IgD-negative memory B cell (primary cell): ENCODE data around the gene RENBP. TPM values are rescaled to one million over a fixed set of nuclear protein-coding genes. Genes with fewer than 3 reads are reported as not detected.

Source experiments
- H3K27ac Mint-ChIP-seq, 3 donors: one replicate each; pipeline ENCODE4 v1.8.0; 2020 to 2022; ENCODE audit warnings: mild to moderate bottlenecking in 3 of 3, mixed read lengths in 3 of 3, moderate library complexity in 1 of 3
- H3K27me3 Mint-ChIP-seq: one replicate; pipeline ENCODE4 v1.8.0; 2021; ENCODE audit warnings: mixed read lengths
- H3K36me3 Mint-ChIP-seq: one replicate; pipeline ENCODE4 v1.8.0; 2020; ENCODE audit warnings: mild to moderate bottlenecking, mixed read lengths
- H3K4me1 Mint-ChIP-seq, 3 donors: one replicate each; pipeline ENCODE4 v1.8.0; 2020 to 2022; ENCODE audit warnings: mixed read lengths in 3 of 3, mild to moderate bottlenecking in 1 of 3
- H3K4me3 Mint-ChIP-seq, 4 donors: one replicate each; pipeline ENCODE4 v1.8.0; 2020 to 2022; ENCODE audit warnings: mild to moderate bottlenecking in 4 of 4, mixed read lengths in 4 of 4, moderate library complexity in 3 of 4
- H3K9me3 Mint-ChIP-seq, 3 donors: one replicate each; pipeline ENCODE4 v1.8.0; 2020 to 2021; ENCODE audit warnings: mixed read lengths in 3 of 3, mild to moderate bottlenecking in 1 of 3
- polyA plus RNA-seq: library from polyadenylated mRNA; unstranded; fragments of 300-500 nt; fragmentation: Illumina TruSeq; gene quantifications from one replicate; pipeline ENCODE4 v1.2.3, GENCODE V29; 2021

The RENBP gene
- polyA plus RNA-seq, 1 donor from 2014 or later = 1.2 TPM

GRCh38 chrX:153966841-153967535 is 22.5 kb upstream of the RENBP start:
- H3K4me3 Mint-ChIP-seq = peak overlapping the region; percentile 90 to 100 (median 100)
- H3K4me1 Mint-ChIP-seq = peaks cover 21 to 27% (median 24%) of the 10 kb centered on the region in 3 donors
- H3K36me3 Mint-ChIP-seq = no peaks in the 10 kb centered on the region
- H3K27ac Mint-ChIP-seq = peak overlapping the region; percentile 70 to 93 (median 72)
- H3K9me3 Mint-ChIP-seq = no peaks in the 10 kb centered on the region
- H3K27me3 Mint-ChIP-seq = no peaks in the 10 kb centered on the region

GRCh38 chrX:153966283-153966688 is 21.8 kb upstream of the RENBP start:
- no peaks in the 10 kb centered on the region for H3K27me3 Mint-ChIP-seq
- no peaks in the 10 kb centered on the region for H3K9me3 Mint-ChIP-seq
- peak overlapping the region in 2 of 4 donors; percentile 70 to 99 for H3K4me3 Mint-ChIP-seq
- peak overlapping the region; percentile 47 to 70 (median 67) for H3K27ac Mint-ChIP-seq
- no peaks in the 10 kb centered on the region for H3K36me3 Mint-ChIP-seq
- H3K4me1 Mint-ChIP-seq = peaks cover 21 to 27% (median 24%) of the 10 kb centered on the region in 3 donors

GRCh38 chrX:153965406-153965805 is 21.0 kb upstream of the RENBP start:
- Mint-ChIP-seq H3K36me3 (no peaks in the 10 kb centered on the region), H3K4me3 (peak overlapping the region in 1 of 4 donors; percentile 65), H3K9me3 (no peaks in the 10 kb centered on the region), H3K4me1 (peaks cover 21 to 27% (median 24%) of the 10 kb centered on the region in 3 donors), H3K27me3 (no peaks in the 10 kb centered on the region), H3K27ac (peak overlapping the region; percentile 64 to 87 (median 70))

GRCh38 chrX:153964105-153964504 is 19.7 kb upstream of the RENBP start:
- Mint-ChIP-seq H3K4me1 (peaks cover 16 to 22% (median 21%) of the 10 kb centered on the region in 3 donors), H3K9me3 (no peaks in the 10 kb centered on the region), H3K4me3 (no peak overlapping the region), H3K27me3 (no peaks in the 10 kb centered on the region), H3K27ac (peak overlapping the region in 1 of 3 donors; percentile 35), H3K36me3 (no peaks in the 10 kb centered on the region)

DNA sequence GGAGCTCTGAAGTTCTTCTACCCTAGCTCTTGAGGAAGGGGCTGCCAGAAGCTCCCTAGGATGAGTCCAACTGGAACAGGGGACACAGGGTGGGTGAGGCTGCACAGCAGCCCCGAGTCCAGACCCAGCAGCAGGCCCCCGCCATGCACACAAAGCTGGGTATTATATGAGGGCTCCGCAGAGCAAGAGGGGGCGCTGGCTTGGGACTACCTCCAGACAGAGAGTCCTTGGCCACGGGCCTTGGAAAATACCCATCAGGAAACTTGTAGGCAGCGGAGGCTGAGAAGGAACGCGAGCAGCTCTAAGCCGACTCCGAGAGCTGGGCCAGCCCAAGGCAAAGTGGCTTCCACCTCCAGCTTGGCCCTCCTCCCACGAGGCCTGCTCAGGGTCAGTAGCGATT is 19.1 kb upstream of the RENBP start:
- H3K36me3 Mint-ChIP-seq = no peaks in the 10 kb centered on the region
- H3K4me1 Mint-ChIP-seq = peaks cover 16 to 22% (median 21%) of the 10 kb centered on the region in 3 donors
- no peaks in the 10 kb centered on the region for H3K27me3 Mint-ChIP-seq
- no peaks in the 10 kb centered on the region for H3K9me3 Mint-ChIP-seq
- peak overlapping the region in 1 of 4 donors; percentile 35 for H3K4me3 Mint-ChIP-seq
- peak overlapping the region in 1 of 3 donors; percentile 35 for H3K27ac Mint-ChIP-seq

- Mint-ChIP-seq H3K9me3 (no peaks in the 10 kb centered on the region), H3K4me3 (peak overlapping the region in 1 of 4 donors; percentile 53), H3K27ac (no peak overlapping the region), H3K36me3 (peaks cover 3% of the 10 kb centered on the region), H3K27me3 (no peaks in the 10 kb centered on the region), H3K4me1 (peaks cover 5 to 8% (median 8%) of the 10 kb centered on the region in 3 donors)
Measured at GRCh38 chrX:153961292-153961691, 16.8 kb upstream of the RENBP start.

DNA sequence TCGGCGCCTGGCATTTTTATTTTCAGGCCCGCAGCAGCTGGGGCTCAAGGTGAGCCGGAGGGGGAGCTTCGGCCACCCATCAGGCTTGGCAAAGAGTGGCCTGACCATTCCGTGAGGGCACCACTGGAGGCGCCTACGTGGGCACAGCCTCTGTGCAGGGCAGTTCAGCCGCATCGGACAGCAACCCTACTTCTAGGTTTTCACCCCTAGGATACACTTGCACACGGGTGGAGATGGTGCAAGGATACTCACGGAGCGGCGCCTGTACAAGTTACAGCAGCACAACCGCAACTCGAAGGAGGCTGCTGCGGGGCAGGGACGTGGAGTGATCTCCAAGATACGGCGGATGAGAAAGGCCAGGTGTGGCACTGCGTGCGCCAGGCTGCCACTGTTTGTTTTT is 16.3 kb upstream of the RENBP start:
- Mint-ChIP-seq H3K36me3 (peaks cover 3% of the 10 kb centered on the region), H3K9me3 (no peaks in the 10 kb centered on the region), H3K27me3 (no peaks in the 10 kb centered on the region), H3K4me3 (peak overlapping the region in 1 of 4 donors; percentile 53), H3K27ac (no peak overlapping the region), H3K4me1 (peaks cover 4 to 5% (median 4%) of the 10 kb centered on the region in 3 donors)

DNA sequence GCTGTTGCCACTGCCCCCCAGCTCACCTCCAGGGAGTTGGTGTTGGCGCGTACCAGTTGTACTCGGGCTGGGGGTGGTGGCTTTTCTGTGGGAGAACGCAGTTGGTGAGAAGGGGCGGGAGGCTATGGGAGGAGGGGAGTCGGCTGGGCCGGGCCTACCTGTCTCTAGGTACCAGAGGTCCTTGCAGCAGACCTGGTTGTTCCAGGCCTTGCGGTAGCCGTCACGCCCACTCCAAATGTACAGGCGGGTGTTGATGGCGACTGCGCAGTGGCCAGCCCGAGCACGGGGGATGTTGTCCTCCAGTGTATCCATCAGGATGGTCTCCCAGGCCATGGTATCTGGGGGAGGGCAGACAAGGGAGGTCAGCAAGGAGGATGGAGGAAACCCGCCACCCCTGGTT is 15.6 kb upstream of the RENBP start:
- Mint-ChIP-seq H3K4me1 (peaks cover 0 to 5% (median 3%) of the 10 kb centered on the region in 3 donors), H3K9me3 (no peaks in the 10 kb centered on the region), H3K4me3 (no peak overlapping the region), H3K36me3 (peaks cover 3% of the 10 kb centered on the region), H3K27me3 (no peaks in the 10 kb centered on the region), H3K27ac (no peak overlapping the region)

GRCh38 chrX:153959649-153960048 is 15.2 kb upstream of the RENBP start:
- no peak overlapping the region for H3K27ac Mint-ChIP-seq
- peaks cover 3% of the 10 kb centered on the region for H3K36me3 Mint-ChIP-seq
- no peak overlapping the region for H3K4me3 Mint-ChIP-seq
- H3K4me1 Mint-ChIP-seq = peaks cover 0 to 5% (median 0%) of the 10 kb centered on the region in 3 donors
- no peaks in the 10 kb centered on the region for H3K9me3 Mint-ChIP-seq
- no peaks in the 10 kb centered on the region for H3K27me3 Mint-ChIP-seq

GRCh38 chrX:153958605-153959004 is 14.2 kb upstream of the RENBP start:
- no peak overlapping the region for H3K4me3 Mint-ChIP-seq
- no peaks in the 10 kb centered on the region for H3K27me3 Mint-ChIP-seq
- peaks cover 5% of the 10 kb centered on the region for H3K36me3 Mint-ChIP-seq
- peak overlapping the region in 1 of 3 donors; percentile 80 for H3K27ac Mint-ChIP-seq
- H3K4me1 Mint-ChIP-seq = peaks cover 0 to 5% (median 0%) of the 10 kb centered on the region in 3 donors
- H3K9me3 Mint-ChIP-seq = no peaks in the 10 kb centered on the region

- H3K27ac Mint-ChIP-seq = no peak overlapping the region
- peaks cover 5% of the 10 kb centered on the region for H3K36me3 Mint-ChIP-seq
Measured at GRCh38 chrX:153957224-153957623, 12.8 kb upstream of the RENBP start.

DNA sequence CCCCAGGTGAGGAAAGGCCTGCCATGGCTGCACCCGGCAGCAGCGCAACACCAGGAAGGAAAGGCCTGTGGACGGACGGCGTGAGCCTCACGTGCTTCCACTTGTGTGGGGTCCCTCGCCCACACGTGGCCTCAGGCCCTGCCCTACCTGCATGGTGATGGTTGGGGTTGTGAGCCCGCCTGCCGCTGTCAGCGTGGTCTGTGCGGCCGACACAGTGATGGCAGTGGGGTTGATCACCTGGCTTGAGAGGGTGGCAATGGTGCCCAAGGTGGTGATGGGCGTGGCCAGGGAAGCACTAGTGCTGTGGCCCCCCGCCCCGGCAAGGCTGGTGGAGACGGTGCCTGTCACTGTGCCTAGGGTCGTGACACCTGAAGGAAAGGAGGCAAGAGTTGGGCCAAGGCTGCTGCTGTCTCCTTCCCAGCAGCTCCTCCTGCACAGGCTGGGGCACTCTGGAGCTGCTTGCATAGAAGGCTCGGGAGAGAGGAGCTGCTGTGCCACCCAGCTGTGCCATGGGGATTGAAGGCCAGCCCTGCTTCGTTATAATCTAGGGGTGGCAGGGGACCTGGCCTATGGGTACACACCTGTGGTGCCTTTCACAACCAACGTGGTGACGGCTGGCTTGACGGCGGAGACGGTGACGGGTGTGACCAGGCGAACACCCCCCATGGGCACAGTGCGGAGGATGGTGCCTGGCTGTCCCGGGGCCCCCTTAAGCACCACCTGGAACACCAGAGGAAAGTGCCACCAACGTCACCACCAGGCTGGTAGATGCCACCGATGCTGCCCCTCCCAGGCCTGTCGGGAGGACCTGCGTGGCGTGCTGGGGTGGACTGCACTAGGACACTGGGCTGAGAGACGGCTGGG is 11.8 kb upstream of the RENBP start:
- Mint-ChIP-seq H3K4me3 (no peak overlapping the region), H3K9me3 (no peaks in the 10 kb centered on the region), H3K36me3 (peaks cover 5% of the 10 kb centered on the region), H3K27me3 (no peaks in the 10 kb centered on the region), H3K27ac (peak overlapping the region in 2 of 3 donors; percentile 47 to 51), H3K4me1 (peaks cover 3 to 4% (median 3%) of the 10 kb centered on the region in 3 donors)

More at GRCh38 chrX:153957224-153957623, 12.8 kb upstream of the RENBP start:
- Mint-ChIP-seq H3K4me1 (peaks cover 3 to 4% (median 3%) of the 10 kb centered on the region in 3 donors), H3K27me3 (no peaks in the 10 kb centered on the region), H3K9me3 (no peaks in the 10 kb centered on the region), H3K4me3 (peak overlapping the region in 1 of 4 donors; percentile 70)

- peaks cover 5% of the 10 kb centered on the region for H3K36me3 Mint-ChIP-seq
- H3K27ac Mint-ChIP-seq = peak overlapping the region in 2 of 3 donors; percentile 10 to 47
- H3K4me1 Mint-ChIP-seq = peaks cover 3 to 4% (median 3%) of the 10 kb centered on the region in 3 donors
- no peaks in the 10 kb centered on the region for H3K9me3 Mint-ChIP-seq
- no peaks in the 10 kb centered on the region for H3K27me3 Mint-ChIP-seq
- no peak overlapping the region for H3K4me3 Mint-ChIP-seq
Measured at GRCh38 chrX:153955228-153955732, 10.8 kb upstream of the RENBP start.

GRCh38 chrX:153954558-153955227 is 10.2 kb upstream of the RENBP start:
- H3K36me3 Mint-ChIP-seq = peaks cover 5% of the 10 kb centered on the region

More at GRCh38 chrX:153954558-153955227, 10.2 kb upstream of the RENBP start:
- Mint-ChIP-seq H3K4me3 (peak overlapping the region in 1 of 4 donors; percentile 9), H3K27me3 (no peaks in the 10 kb centered on the region), H3K9me3 (no peaks in the 10 kb centered on the region), H3K4me1 (peaks cover 3 to 4% (median 3%) of the 10 kb centered on the region in 3 donors), H3K27ac (peak overlapping the region in 1 of 3 donors; percentile 31)
